ENCODE data around the gene GRIP2. TPM values are rescaled to one million over a fixed set of nuclear protein-coding genes. Genes with fewer than 3 reads are reported as not detected.

Gene GRIP2
- total RNA-seq, 1 experiment from 2014 or later = not detected

DNA sequence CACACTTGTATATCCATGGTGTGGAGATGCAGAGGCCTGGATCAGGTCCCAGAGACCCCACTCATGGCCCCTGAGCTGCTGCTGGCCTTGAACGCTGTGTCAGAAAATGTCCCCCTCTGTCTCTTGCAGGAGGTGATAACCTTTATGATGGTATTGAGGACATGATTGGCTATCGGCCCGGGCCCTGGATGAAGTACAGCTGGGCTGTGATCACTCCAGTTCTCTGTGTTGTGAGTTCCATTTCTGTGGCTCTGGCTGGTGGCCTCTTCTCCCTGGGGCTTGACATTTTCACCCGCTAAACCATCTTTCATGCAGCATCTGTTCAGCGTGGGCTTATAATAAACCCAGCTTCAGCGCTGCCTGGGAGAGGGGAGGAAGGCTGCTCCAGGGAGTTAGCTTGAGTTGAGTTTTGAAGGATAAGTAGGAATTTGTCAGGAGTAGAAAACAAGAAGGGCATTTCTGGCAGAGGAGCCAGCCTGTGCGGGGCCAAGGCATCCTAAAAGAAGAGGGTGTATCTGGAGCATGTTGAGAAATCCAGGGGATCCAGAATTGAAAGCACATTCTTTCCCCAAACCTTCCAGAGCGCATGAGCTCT lies 61.1 kb downstream of the GRIP2 start:
- peaks cover 13% of the 10 kb centered on the region for H3K36me3 Mint-ChIP-seq (ENCODE audit: insufficient read depth, unreplicated experiment)

DNA sequence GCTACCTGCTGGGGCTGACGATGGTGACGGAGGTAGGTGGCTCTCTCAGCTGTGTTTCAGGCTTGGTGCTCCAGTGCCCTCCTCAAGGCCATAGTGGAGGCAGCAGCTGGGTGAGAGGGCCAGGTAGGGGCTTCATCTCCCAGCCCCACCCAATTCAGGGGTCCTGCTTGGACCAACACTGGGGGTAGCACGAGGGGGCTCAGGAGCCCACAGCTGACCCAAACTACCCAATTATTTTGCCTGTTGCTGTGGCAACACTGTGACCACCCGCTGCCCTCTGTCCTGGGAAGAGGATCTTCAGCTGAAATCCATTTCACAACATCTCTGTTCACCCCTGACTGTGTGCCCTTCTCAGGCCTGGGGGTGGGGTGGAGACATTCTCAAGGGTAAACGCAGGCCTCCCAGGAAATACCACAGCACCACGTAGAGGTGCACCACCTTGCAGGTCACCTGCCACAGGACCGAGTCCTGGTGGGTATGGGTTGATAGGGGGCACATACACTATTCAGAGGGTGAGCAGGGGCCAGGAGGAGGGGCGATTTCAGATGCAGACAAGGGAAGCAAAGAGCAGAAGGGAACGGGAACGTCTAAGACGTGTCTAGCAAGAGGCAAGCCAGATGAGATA lies 62.7 kb downstream of the GRIP2 start:
- TF ChIP-seq, protein P1, sequence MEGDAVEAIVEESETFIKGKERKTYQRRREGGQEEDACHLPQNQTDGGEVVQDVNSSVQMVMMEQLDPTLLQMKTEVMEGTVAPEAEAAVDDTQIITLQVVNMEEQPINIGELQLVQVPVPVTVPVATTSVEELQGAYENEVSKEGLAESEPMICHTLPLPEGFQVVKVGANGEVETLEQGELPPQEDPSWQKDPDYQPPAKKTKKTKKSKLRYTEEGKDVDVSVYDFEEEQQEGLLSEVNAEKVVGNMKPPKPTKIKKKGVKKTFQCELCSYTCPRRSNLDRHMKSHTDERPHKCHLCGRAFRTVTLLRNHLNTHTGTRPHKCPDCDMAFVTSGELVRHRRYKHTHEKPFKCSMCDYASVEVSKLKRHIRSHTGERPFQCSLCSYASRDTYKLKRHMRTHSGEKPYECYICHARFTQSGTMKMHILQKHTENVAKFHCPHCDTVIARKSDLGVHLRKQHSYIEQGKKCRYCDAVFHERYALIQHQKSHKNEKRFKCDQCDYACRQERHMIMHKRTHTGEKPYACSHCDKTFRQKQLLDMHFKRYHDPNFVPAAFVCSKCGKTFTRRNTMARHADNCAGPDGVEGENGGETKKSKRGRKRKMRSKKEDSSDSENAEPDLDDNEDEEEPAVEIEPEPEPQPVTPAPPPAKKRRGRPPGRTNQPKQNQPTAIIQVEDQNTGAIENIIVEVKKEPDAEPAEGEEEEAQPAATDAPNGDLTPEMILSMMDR (IDR thresholded peaks at IDR 0.05; ENCODE audit: unreplicated experiment) = no peak
- ChIA-PET POLR2A (no interaction called here), CTCF (interaction anchor here (0.5 to 0.8 kb wide), 3 partner anchors 9 to 274 kb away, joined by 3 read pairs; no protein-coding TSS in a partner anchor)
- Mint-ChIP-seq H3K4me1 (ENCODE audit: insufficient read depth, unreplicated experiment) (peaks cover 11% of the 10 kb centered on the region), H3K4me3 (ENCODE audit: unreplicated experiment) (no peak overlapping the region), H3K9me3 (ENCODE audit: unreplicated experiment) (no peaks in the 10 kb centered on the region), H3K27me3 (ENCODE audit: insufficient read depth, unreplicated experiment) (no peaks in the 10 kb centered on the region), H3K27ac (ENCODE audit: low read depth, unreplicated experiment) (no peak overlapping the region), H3K36me3 (ENCODE audit: insufficient read depth, unreplicated experiment) (peaks cover 13% of the 10 kb centered on the region)
- no peak for DNase-seq (ENCODE audit: unreplicated experiment)
- intact Hi-C loops (cut with micrococcal nuclease) = no loop called here
- BruUV-seq (replicated peaks) = no TSS peak

More for the DNA sequence above, 61.1 kb downstream of the GRIP2 start:
- Mint-ChIP-seq H3K4me1 (ENCODE audit: insufficient read depth, unreplicated experiment) (no peaks in the 10 kb centered on the region), H3K27me3 (ENCODE audit: insufficient read depth, unreplicated experiment) (no peaks in the 10 kb centered on the region), H3K4me3 (ENCODE audit: unreplicated experiment) (no peak overlapping the region), H3K27ac (ENCODE audit: low read depth, unreplicated experiment) (no peak overlapping the region), H3K9me3 (ENCODE audit: unreplicated experiment) (no peaks in the 10 kb centered on the region)
- ChIA-PET POLR2A (no interaction called here), CTCF (interaction anchor here (0.6 to 1.5 kb wide), 5 partner anchors 11 to 445 kb away, joined by 3 to 8 read pairs (median 3); no protein-coding TSS in a partner anchor)
- intact Hi-C loops (cut with micrococcal nuclease) = no loop called here
- no peak for DNase-seq (ENCODE audit: unreplicated experiment)
- TF ChIP-seq, protein P1 (IDR thresholded peaks at IDR 0.05; ENCODE audit: unreplicated experiment) = no peak
- no TSS peak for BruUV-seq (replicated peaks)

DNA sequence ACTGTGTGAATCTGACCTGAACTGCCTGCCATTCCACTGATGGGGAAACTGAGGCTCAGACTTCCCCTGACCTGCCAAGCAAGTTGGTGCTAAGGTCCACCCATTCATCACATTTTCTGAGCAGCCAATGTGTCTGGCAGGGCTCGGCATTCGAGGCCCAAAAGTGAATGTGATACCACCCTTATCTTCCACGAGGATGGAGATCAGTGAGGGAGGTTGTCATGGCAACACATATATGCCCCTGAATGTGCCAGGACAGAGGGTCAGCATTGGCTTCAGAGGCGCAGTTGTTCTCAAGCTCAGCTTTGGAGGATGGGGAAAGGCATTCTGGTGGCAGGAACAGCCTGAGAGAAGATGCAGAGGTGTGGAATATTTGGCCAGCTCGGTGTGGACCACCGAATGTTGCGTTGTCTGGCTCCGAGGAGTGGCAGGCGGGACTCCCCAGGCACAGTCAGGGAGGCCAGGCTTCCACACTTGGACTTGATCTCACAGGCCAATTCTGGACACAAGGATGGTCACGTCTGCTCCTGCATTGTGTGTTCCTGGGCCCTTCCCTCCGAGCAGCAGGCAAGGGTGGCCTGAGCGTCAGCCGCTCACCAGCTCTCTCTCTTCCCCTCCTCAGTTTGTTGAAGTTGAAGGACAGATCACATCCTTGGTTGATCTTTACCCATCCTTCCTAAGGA lies 63.4 kb downstream of the GRIP2 start:
- intact Hi-C loops (cut with micrococcal nuclease) = no loop called here
- no peak for DNase-seq (ENCODE audit: unreplicated experiment)
- Mint-ChIP-seq H3K27me3 (ENCODE audit: insufficient read depth, unreplicated experiment) (no peaks in the 10 kb centered on the region), H3K27ac (ENCODE audit: low read depth, unreplicated experiment) (no peak overlapping the region), H3K9me3 (ENCODE audit: unreplicated experiment) (no peaks in the 10 kb centered on the region), H3K4me1 (ENCODE audit: insufficient read depth, unreplicated experiment) (peaks cover 14% of the 10 kb centered on the region), H3K36me3 (ENCODE audit: insufficient read depth, unreplicated experiment) (peaks cover 13% of the 10 kb centered on the region), H3K4me3 (ENCODE audit: unreplicated experiment) (no peak overlapping the region)
- no TSS peak for BruUV-seq (replicated peaks)
- POLR2A ChIA-PET = no interaction called here
- TF ChIP-seq, protein P1 (IDR thresholded peaks at IDR 0.05; ENCODE audit: unreplicated experiment) = no peak
- CTCF ChIA-PET = interaction anchor here (0.7 to 1.7 kb wide), 5 partner anchors 9 to 273 kb away, joined by 3 to 5 read pairs (median 3); partner anchors contain the start of gene C3orf20

DNA sequence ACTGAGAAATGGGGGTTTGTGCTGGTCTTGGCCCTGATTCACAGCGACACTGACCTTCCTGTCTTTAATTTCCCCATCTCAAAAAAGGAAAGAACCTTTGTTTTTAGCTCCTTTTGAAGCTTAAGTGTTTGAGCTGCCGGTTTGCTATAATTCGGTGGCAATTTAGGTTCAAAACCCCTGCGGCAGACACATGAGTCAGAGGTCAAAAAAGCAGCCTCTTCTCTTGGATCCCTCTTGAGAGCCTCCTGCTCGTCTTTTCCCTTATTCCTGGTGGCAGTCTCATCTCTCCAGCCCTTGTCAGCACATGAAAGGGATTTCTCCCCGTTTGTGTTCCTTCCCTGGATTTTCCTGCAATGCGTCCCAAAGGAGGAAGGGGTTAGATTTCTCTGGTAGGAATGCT lies 64.5 kb downstream of the GRIP2 start:
- CTCF ChIA-PET = interaction anchor here (1.1 to 1.7 kb wide), 4 partner anchors 8 to 272 kb away, joined by 3 to 10 read pairs (median 4); partner anchors contain the start of gene C3orf20
- H3K9me3 Mint-ChIP-seq (ENCODE audit: unreplicated experiment) = no peaks in the 10 kb centered on the region
- peaks cover 14% of the 10 kb centered on the region for H3K4me1 Mint-ChIP-seq (ENCODE audit: insufficient read depth, unreplicated experiment)
- peaks cover 7% of the 10 kb centered on the region for H3K36me3 Mint-ChIP-seq (ENCODE audit: insufficient read depth, unreplicated experiment)
- POLR2A ChIA-PET = no interaction called here
- TF ChIP-seq, protein P1 (IDR thresholded peaks at IDR 0.05; ENCODE audit: unreplicated experiment) = no peak
- BruUV-seq (replicated peaks) = no TSS peak
- H3K27me3 Mint-ChIP-seq (ENCODE audit: insufficient read depth, unreplicated experiment) = no peaks in the 10 kb centered on the region
- intact Hi-C loops (cut with micrococcal nuclease) = no loop called here
- no peak for DNase-seq (ENCODE audit: unreplicated experiment)
- no peak overlapping the region for H3K4me3 Mint-ChIP-seq (ENCODE audit: unreplicated experiment)
- no peak overlapping the region for H3K27ac Mint-ChIP-seq (ENCODE audit: low read depth, unreplicated experiment)

Data from MCF 10A (cell line).